GM12878 (cell line): ENCODE data around the gene TLE2. TPM values are rescaled to one million over a fixed set of nuclear protein-coding genes. Genes with fewer than 3 reads are reported as not detected.
"Not testable (repeated sequence)": the region's sequence is repeated elsewhere in the genome, so short reads cannot be mapped to it uniquely, and the experiment has no call there.

Experiments used
- ATAC-seq: fragments of 200-7000 bp; cut with Tn5 transposase; 3 replicates; pipeline ENCODE4 v1.9.1; 2020; ENCODE audit warnings: mild to moderate bottlenecking, moderate library complexity
- BruUV-seq: library from RNA; stranded (reverse); fragments of 400-500 nt; replicated peaks from 2 replicates; lab custom pipeline; 2021; lab: Mats Ljungman, UMichigan
- CTCF ChIA-PET: fragments of 300-600 bp; sonication (Branson Sonifier 250); formaldehyde crosslinking; extraction: SDS; loops from one replicate; lab custom pipeline; 2021; ENCODE audit warnings: inconsistent platforms; lab: Yijun Ruan, JAX
- POLR2A ChIA-PET: fragments of 350-600 bp; formaldehyde crosslinking; extraction: SDS; loops from one replicate; lab custom pipeline; 2021; ENCODE audit warnings: inconsistent platforms; lab: Charles Lee
- RAD21 ChIA-PET: fragments of 300-600 bp; sonication (Branson Sonifier 250); formaldehyde crosslinking; loops from one replicate; lab custom pipeline; 2023; ENCODE audit warnings: antibody characterized with exemption; ENCODE audit not compliant: unreplicated experiment; lab: Charles Lee
- SMC1A ChIA-PET: fragments of 300-600 bp; sonication (Branson Sonifier 250); formaldehyde crosslinking; loops from one replicate; lab custom pipeline; 2023; ENCODE audit not compliant: unreplicated experiment, uncharacterized antibody; lab: Charles Lee
- DNase-seq: peaks from one replicate; pipeline ENCODE4 v3.0.0-alpha.2; 2011; ENCODE audit warnings: low read depth, low spot score
- FAIRE-seq: peaks from 3 replicates; lab custom pipeline; 2011; peaks lifted over from hg19 to GRCh38; lab: Jason Lieb, UNC
- H2AFZ ChIP-seq: 2 replicates; pipeline ENCODE4 v1.6.0; 2011; ENCODE audit warnings: low read depth, low read length, control low read depth; ENCODE audit not compliant: control insufficient read depth
- H3K27ac ChIP-seq: 2 replicates; pipeline ENCODE4 v1.5.1; 2011; ENCODE audit warnings: control low read depth; ENCODE audit not compliant: control insufficient read depth, insufficient read depth
- H3K27me3 ChIP-seq, 2 experiments: replicated peaks in 1 of 2; 2 replicates each; pipeline versions ENCODE4 v1.6.0 to v1.6.1; 2011; ENCODE audit warnings: low read length in 1 of 2; ENCODE audit not compliant: control insufficient read depth in 2 of 2, insufficient read depth in 2 of 2
- H3K36me3 ChIP-seq, 2 experiments: 2 replicates each; pipeline ENCODE4 v1.5.1; 2011; ENCODE audit warnings: low read length in 1 of 2; ENCODE audit not compliant: control insufficient read depth in 2 of 2, insufficient read depth in 2 of 2
- H3K4me1 ChIP-seq: 2 replicates; pipeline ENCODE4 v1.6.1; 2011; ENCODE audit warnings: mild to moderate bottlenecking, low read length, moderate library complexity, mixed read lengths; ENCODE audit not compliant: control insufficient read depth, insufficient read depth
- H3K4me2 ChIP-seq: 2 replicates; pipeline ENCODE4 v1.6.0; 2011; ENCODE audit warnings: control low read depth; ENCODE audit not compliant: control insufficient read depth, insufficient read depth
- H3K4me3 ChIP-seq: fragments of 200-600 bp; sonication (generic); 2 replicates; pipeline ENCODE4 v1.5.1; 2016
- H3K79me2 ChIP-seq: 2 replicates; pipeline ENCODE4 v1.6.0; 2011; ENCODE audit warnings: low read length; ENCODE audit not compliant: control insufficient read depth, insufficient read depth
- H3K9ac ChIP-seq: 2 replicates; pipeline ENCODE4 v1.8.0; 2011; ENCODE audit warnings: low read length, control low read depth, mixed read lengths; ENCODE audit not compliant: control insufficient read depth, insufficient read depth
- H3K9me3 ChIP-seq: replicated peaks from 3 replicates; pipeline ENCODE4 v1.5.1; 2011; ENCODE audit warnings: mild to moderate bottlenecking, low read length; ENCODE audit not compliant: control insufficient read depth, insufficient read depth
- H4K20me1 ChIP-seq: 2 replicates; pipeline ENCODE4 v1.6.0; 2011; ENCODE audit not compliant: control insufficient read depth, insufficient read depth
- RB1 ChIP-seq: fragments of 450-650 bp; formaldehyde crosslinking; IDR thresholded peaks from 2 replicates; pipeline ENCODE4 v1.6.1; 2017; ENCODE audit warnings: mild to moderate bottlenecking, borderline replicate concordance
- WGBS: methylation state at CpG from one replicate; pipeline ENCODE4 v1.1.6; 2016; ENCODE audit warnings: low lambda C conversion rate; ENCODE audit not compliant: insufficient replicate concordance, insufficient coverage; ENCODE audit errors: missing lambda C conversion rate; 5-methylcytosine and 5-hydroxymethylcytosine counted together
- in situ Hi-C: fragments of 300-500 bp; cut with MboI; formaldehyde crosslinking; loops from 9 replicates; pipeline ENCODE4 v1.14.3; 2018; ENCODE audit warnings: mixed read lengths
- intact Hi-C: fragments of 100-400 bp; cut with micrococcal nuclease; formaldehyde crosslinking; loops from one replicate; pipeline ENCODE4 v1.14.2; 2022; ENCODE audit not compliant: unreplicated experiment
- polyA plus RNA-seq, 11 experiments: library from polyadenylated mRNA; depleted of rRNA in 4 of 11; unstranded in 6 of 11; stranded (reverse) in 5 of 11; fragments of >200 nt; fragmentation: Nextera tagmentation in 4 of 11; fragmentation: Illumina TruSeq in 1 of 11; extraction: Ambion mirVana in 4 of 11; extraction: Trizol in 1 of 11; gene quantifications; 1 replicate in 1 of 11; 2 replicates in 10 of 11; pipeline versions ENCODE4 v1.2.1 to v1.2.3, GENCODE V29; 2011 to 2016; ENCODE audit warnings: inconsistent platforms in 2 of 11, missing spikeins in 2 of 11, low read depth in 1 of 11
- total RNA-seq, 4 experiments: library from RNA; depleted of rRNA in 3 of 4; stranded (reverse); fragments of >200 nt in 3 of 4; fragmentation: Illumina TruSeq in 1 of 4; extraction: Trizol in 1 of 4; gene quantifications; 2 replicates each; pipeline versions ENCODE4 v1.2.1 to v1.2.3, GENCODE V29; 2013 to 2021
- TF ChIP-seq, protein P1 (sequence below): fragments of 450-650 bp; IDR thresholded peaks from 2 replicates; pipeline ENCODE4 v1.6.1; 2017; ENCODE audit warnings: mild to moderate bottlenecking, moderate library complexity
- TF ChIP-seq, protein P2 (sequence below): fragments of 450-650 bp; formaldehyde crosslinking; IDR thresholded peaks from 2 replicates; pipeline ENCODE4 v1.4.0; 2022; ENCODE audit warnings: mild to moderate bottlenecking, moderate library complexity

TLE2 gene
- total and polyA plus RNA-seq, 10 of the 15 experiments (the other 5 are each of a cell fraction or from before 2014, with no cell fraction given): 0.05 to 0.21 (median 0.11) TPM; not detected in 5

DNA sequence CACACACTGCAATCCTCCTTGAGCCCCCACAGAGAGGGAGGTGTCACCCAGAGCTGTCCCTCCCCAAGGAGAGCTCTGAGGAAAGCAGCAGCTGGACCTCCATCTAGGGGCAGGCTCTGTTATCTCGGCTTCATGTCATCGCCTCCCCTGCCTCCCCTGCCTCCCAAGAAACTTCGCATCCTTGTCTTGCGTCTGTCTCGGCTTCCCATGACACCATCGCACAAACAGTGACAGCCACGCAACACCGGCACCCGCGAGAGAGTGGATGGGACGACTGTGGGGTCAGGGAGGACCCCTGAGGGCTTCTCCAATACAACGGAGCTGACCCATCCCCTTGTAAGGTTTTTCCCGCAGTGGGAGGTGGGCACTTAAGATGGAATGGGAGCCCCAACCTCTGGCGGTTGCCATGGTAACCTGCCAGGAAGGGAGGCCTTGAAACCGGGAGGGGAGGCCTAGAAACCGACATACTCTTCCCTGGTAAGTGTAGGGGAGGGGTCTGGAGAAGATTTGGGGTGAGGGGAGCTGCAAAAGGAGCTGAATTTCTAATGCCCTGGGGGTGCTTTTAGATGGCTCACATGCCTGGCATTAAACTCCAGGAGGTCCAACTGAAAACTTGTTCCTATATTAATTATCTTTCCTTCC is 16.3 kb downstream of the TLE2 start (continued):
- TF ChIP-seq, protein P1, sequence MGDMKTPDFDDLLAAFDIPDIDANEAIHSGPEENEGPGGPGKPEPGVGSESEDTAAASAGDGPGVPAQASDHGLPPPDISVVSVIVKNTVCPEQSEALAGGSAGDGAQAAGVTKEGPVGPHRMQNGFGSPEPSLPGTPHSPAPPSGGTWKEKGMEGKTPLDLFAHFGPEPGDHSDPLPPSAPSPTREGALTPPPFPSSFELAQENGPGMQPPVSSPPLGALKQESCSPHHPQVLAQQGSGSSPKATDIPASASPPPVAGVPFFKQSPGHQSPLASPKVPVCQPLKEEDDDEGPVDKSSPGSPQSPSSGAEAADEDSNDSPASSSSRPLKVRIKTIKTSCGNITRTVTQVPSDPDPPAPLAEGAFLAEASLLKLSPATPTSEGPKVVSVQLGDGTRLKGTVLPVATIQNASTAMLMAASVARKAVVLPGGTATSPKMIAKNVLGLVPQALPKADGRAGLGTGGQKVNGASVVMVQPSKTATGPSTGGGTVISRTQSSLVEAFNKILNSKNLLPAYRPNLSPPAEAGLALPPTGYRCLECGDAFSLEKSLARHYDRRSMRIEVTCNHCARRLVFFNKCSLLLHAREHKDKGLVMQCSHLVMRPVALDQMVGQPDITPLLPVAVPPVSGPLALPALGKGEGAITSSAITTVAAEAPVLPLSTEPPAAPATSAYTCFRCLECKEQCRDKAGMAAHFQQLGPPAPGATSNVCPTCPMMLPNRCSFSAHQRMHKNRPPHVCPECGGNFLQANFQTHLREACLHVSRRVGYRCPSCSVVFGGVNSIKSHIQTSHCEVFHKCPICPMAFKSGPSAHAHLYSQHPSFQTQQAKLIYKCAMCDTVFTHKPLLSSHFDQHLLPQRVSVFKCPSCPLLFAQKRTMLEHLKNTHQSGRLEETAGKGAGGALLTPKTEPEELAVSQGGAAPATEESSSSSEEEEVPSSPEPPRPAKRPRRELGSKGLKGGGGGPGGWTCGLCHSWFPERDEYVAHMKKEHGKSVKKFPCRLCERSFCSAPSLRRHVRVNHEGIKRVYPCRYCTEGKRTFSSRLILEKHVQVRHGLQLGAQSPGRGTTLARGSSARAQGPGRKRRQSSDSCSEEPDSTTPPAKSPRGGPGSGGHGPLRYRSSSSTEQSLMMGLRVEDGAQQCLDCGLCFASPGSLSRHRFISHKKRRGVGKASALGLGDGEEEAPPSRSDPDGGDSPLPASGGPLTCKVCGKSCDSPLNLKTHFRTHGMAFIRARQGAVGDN: no peak
- TF ChIP-seq RB1: no peak
- TF ChIP-seq, protein P2, sequence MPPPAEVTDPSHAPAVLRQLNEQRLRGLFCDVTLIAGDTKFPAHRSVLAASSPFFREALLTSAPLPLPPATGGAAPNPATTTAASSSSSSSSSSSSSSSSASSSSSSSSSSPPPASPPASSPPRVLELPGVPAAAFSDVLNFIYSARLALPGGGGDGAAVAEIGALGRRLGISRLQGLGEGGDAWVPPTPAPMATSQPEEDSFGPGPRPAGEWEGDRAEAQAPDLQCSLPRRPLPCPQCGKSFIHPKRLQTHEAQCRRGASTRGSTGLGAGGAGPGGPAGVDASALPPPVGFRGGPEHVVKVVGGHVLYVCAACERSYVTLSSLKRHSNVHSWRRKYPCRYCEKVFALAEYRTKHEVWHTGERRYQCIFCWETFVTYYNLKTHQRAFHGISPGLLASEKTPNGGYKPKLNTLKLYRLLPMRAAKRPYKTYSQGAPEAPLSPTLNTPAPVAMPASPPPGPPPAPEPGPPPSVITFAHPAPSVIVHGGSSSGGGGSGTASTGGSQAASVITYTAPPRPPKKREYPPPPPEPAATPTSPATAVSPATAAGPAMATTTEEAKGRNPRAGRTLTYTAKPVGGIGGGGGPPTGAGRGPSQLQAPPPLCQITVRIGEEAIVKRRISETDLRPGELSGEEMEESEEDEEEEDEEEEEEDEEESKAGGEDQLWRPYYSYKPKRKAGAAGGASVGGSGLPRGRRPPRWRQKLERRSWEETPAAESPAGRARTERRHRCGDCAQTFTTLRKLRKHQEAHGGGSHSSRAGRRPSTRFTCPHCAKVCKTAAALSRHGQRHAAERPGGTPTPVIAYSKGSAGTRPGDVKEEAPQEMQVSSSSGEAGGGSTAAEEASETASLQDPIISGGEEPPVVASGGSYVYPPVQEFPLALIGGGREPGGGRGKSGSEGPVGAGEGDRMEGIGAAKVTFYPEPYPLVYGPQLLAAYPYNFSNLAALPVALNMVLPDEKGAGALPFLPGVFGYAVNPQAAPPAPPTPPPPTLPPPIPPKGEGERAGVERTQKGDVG (CRISPR knock-in tag): no peak
- TF ChIP-seq, all 136 proteins: peak for 0

DNA sequence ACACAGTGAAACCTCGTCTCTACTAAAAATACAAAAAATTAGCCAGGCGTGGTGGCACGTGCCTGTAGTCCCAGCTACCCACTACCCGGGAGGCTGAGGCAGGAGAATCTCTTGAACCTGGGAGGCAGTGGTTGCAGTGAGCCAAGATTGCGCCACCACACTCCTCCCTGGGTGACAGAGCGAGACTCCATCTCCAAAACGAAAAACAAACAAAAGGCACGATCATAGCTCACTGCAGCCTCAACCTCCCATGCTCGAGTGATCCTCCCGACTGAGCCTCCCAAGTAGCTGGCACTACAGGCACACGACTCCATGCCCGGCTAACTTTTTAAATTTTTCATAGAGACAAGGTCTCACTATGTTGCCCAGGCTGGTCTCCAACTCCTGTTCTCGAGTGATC is 17.0 kb downstream of the TLE2 start:
- RAD21 ChIA-PET, FAIRE-seq, H3K27me3 ChIP-seq, H3K79me2 ChIP-seq, in situ Hi-C loops, ATAC-seq, H4K20me1 ChIP-seq, POLR2A ChIA-PET, SMC1A ChIA-PET, H3K9me3 ChIP-seq, H3K4me3 ChIP-seq, DNase-seq, intact Hi-C loops, H3K36me3 ChIP-seq, H2AFZ ChIP-seq, H3K4me1 ChIP-seq, BruUV-seq, H3K4me2 ChIP-seq, H3K9ac ChIP-seq, H3K27ac ChIP-seq: not testable (repeated sequence)
- WGBS: 13% methylated on average over 13 of the region's 13 CpGs
- CTCF ChIA-PET: interaction anchor here (1.8 kb wide), 1 partner anchor 63 kb away, joined by 5 read pairs; no protein-coding TSS in a partner anchor
